HCT116 (cell line): ENCODE data around the gene LRRC4C. TPM values are rescaled to one million over a fixed set of nuclear protein-coding genes. Genes with fewer than 3 reads are reported as not detected.

Source experiments
- ATAC-seq: fragments of 200-7000 bp; cut with Tn5 transposase; 2 replicates; pipeline ENCODE4 v1.9.1; 2020; ENCODE audit warnings: mild to moderate bottlenecking, moderate library complexity
- BruUV-seq: library from RNA; stranded (reverse); fragments of 400-500 nt; replicated peaks from 2 replicates; lab custom pipeline; 2021; lab: Mats Ljungman, UMichigan
- CTCF ChIA-PET: fragments of 300-600 bp; sonication (Branson Sonifier 250); formaldehyde crosslinking; loops from one replicate; lab custom pipeline; 2021; ENCODE audit warnings: antibody characterized with exemption; lab: Charles Lee
- POLR2A ChIA-PET: fragments of 300-600, 350-600 bp; sonication (Branson Sonifier 250); formaldehyde crosslinking; loops from one replicate; lab custom pipeline; 2021; ENCODE audit warnings: antibody characterized with exemption; lab: Charles Lee
- RAD21 ChIA-PET, 2 experiments: fragments of 300-600 bp; sonication (Branson Sonifier 250); formaldehyde crosslinking; loops; one replicate each; lab custom pipeline; 2023; ENCODE audit warnings: low total read pairs in 2 of 2; ENCODE audit not compliant: uncharacterized antibody in 2 of 2, unreplicated experiment in 2 of 2, low non-redundant PET in 1 of 2; lab: Charles Lee
- DNase-seq: peaks from one replicate; pipeline ENCODE4 v3.0.0-alpha.2; 2010; ENCODE audit warnings: low read depth, low spot score
- H2AFZ ChIP-seq: fragments of 200-600 bp; shearing (Covaris generic), sonication (generic); 2 replicates; pipeline ENCODE4 v1.6.1; 2017; ENCODE audit warnings: low read depth, mixed run types, mixed read lengths, antibody characterized with exemption, low read length; ENCODE audit not compliant: poor library complexity, severe bottlenecking
- H3K27ac ChIP-seq: 2 replicates; pipeline ENCODE4 v1.5.1; 2012; ENCODE audit warnings: low read depth, low read length
- H3K27me3 ChIP-seq: fragments of 200-600 bp; sonication (generic); 2 replicates; pipeline ENCODE4 v1.6.1; 2016; ENCODE audit warnings: mixed run types, low read length, mixed read lengths; ENCODE audit not compliant: insufficient read depth
- H3K36me3 ChIP-seq, 2 experiments: fragments of 200-500 bp in 1 of 2; fragments of 200-600 bp in 1 of 2; sonication (Bioruptor generic) in 1 of 2; sonication (generic) in 1 of 2; 2 replicates each; pipeline versions ENCODE4 v1.5.1 to v1.6.1; 2014 to 2016; ENCODE audit warnings: low read length in 2 of 2, inconsistent platforms in 1 of 2, mixed read lengths in 1 of 2, mixed run types in 1 of 2; ENCODE audit not compliant: insufficient read depth in 2 of 2, control insufficient read depth in 1 of 2
- H3K4me1 ChIP-seq, 2 experiments: fragments of 200-600 bp in 1 of 2; sonication (generic) in 1 of 2; 2 replicates each; pipeline versions ENCODE4 v1.5.1 to v1.6.1; 2012 to 2017; ENCODE audit warnings: low read length in 2 of 2, inconsistent platforms in 1 of 2, mild to moderate bottlenecking in 1 of 2, mixed read lengths in 1 of 2, mixed run types in 1 of 2, moderate library complexity in 1 of 2; ENCODE audit not compliant: insufficient read depth in 2 of 2, control insufficient read depth in 1 of 2
- H3K4me2 ChIP-seq: fragments of 200-600 bp; sonication (generic); 2 replicates; pipeline ENCODE4 v1.6.1; 2017; ENCODE audit warnings: mixed run types, low read length, mixed read lengths
- H3K4me3 ChIP-seq, 2 experiments: fragments of 200-600 bp in 1 of 2; sonication (generic) in 1 of 2; replicated peaks in 1 of 2; 2 replicates each; pipeline ENCODE4 v1.5.1; 2011 to 2016; ENCODE audit warnings: low read length in 2 of 2, control low read depth in 1 of 2, low read depth in 1 of 2, mild to moderate bottlenecking in 1 of 2, mixed read lengths in 1 of 2, mixed run types in 1 of 2
- H3K79me2 ChIP-seq: fragments of 200-600 bp; sonication (generic); 2 replicates; pipeline ENCODE4 v1.6.1; 2017; ENCODE audit warnings: mild to moderate bottlenecking, mixed run types, low read length, moderate library complexity, mixed read lengths; ENCODE audit not compliant: insufficient read depth
- H3K9ac ChIP-seq: fragments of 200-600 bp; sonication (generic); 2 replicates; pipeline ENCODE4 v1.6.1; 2016; ENCODE audit warnings: low read length, mixed read lengths
- H3K9me2 ChIP-seq: fragments of 200-600 bp; sonication (generic), shearing (Covaris generic); 2 replicates; pipeline ENCODE4 v1.6.1; 2017; ENCODE audit warnings: mixed run types, mild to moderate bottlenecking, moderate library complexity; ENCODE audit not compliant: insufficient read depth
- H3K9me3 ChIP-seq, 2 experiments: fragments of 200-500 bp in 1 of 2; fragments of 200-600 bp in 1 of 2; sonication (Bioruptor generic) in 1 of 2; sonication (generic) in 1 of 2; 2 replicates each; pipeline ENCODE4 v1.6.1; 2014 to 2017; ENCODE audit warnings: low read length in 2 of 2, mixed read lengths in 2 of 2, inconsistent platforms in 1 of 2, low read depth in 1 of 2, mild to moderate bottlenecking in 1 of 2, mixed run types in 1 of 2, moderate library complexity in 1 of 2; ENCODE audit not compliant: control insufficient read depth in 1 of 2, insufficient read depth in 1 of 2
- H4K20me1 ChIP-seq: fragments of 200-600 bp; sonication (generic), shearing (Covaris generic); 2 replicates; pipeline ENCODE4 v1.6.1; 2017; ENCODE audit warnings: mixed run types, mild to moderate bottlenecking, moderate library complexity; ENCODE audit not compliant: insufficient read depth
- ATF3 ChIP-seq: IDR thresholded peaks from 2 replicates; pipeline ENCODE4 v1.6.1; 2012
- CBX3 ChIP-seq: IDR thresholded peaks from 2 replicates; pipeline ENCODE4 v1.6.1; 2012; ENCODE audit warnings: low read depth
- EGR1 ChIP-seq: IDR thresholded peaks from 2 replicates; pipeline ENCODE4 v1.6.1; 2012; ENCODE audit warnings: low read depth
- ELF1 ChIP-seq: IDR thresholded peaks from 2 replicates; pipeline ENCODE4 v1.6.1; 2012; ENCODE audit warnings: low read depth, borderline replicate concordance
- FOSL1 ChIP-seq: IDR thresholded peaks from 2 replicates; pipeline ENCODE4 v1.6.1; 2012; ENCODE audit warnings: low read depth
- JUND ChIP-seq: IDR thresholded peaks from 2 replicates; pipeline ENCODE4 v1.6.1; 2012
- POLR2AphosphoS5 ChIP-seq: IDR thresholded peaks from 2 replicates; pipeline ENCODE4 v1.6.1; 2011; ENCODE audit warnings: mild to moderate bottlenecking, low read depth, low read length, moderate library complexity
- SIN3A ChIP-seq: IDR thresholded peaks from 2 replicates; pipeline ENCODE4 v1.6.1; 2012; ENCODE audit warnings: low read depth
- SP1 ChIP-seq: IDR thresholded peaks from 2 replicates; pipeline ENCODE4 v1.6.1; 2012; ENCODE audit warnings: low read depth
- SRF ChIP-seq: IDR thresholded peaks from 2 replicates; pipeline ENCODE4 v1.6.1; 2012; ENCODE audit warnings: low read depth
- YY1 ChIP-seq: IDR thresholded peaks from 2 replicates; pipeline ENCODE4 v1.6.1; 2011; ENCODE audit warnings: low read length, low read depth, moderate library complexity, mild to moderate bottlenecking; ENCODE audit not compliant: insufficient replicate concordance; ENCODE audit errors: extremely low read depth
- ZFX ChIP-seq: fragments of 450-650 bp; IDR thresholded peaks from 2 replicates; pipeline ENCODE4 v1.6.1; 2017
- ZNF274 ChIP-seq: fragments of 200-500 bp; sonication (Bioruptor generic); IDR thresholded peaks from 2 replicates; pipeline ENCODE4 v1.6.1; 2014; ENCODE audit warnings: mild to moderate bottlenecking, low read depth, low read length, inconsistent platforms
- intact Hi-C: fragments of 100-400 bp; cut with micrococcal nuclease; formaldehyde crosslinking; loops from 2 replicates; pipeline ENCODE4 v1.10.0; 2022
- total RNA-seq: library from RNA; stranded (reverse); gene quantifications from one replicate; pipeline ENCODE4 v1.2.1, GENCODE V29; 2021; ENCODE audit not compliant: unreplicated experiment

The LRRC4C gene
- total RNA-seq, 1 experiment from 2014 or later = not detected

- H3K4me1 ChIP-seq = no peaks in the 10 kb centered on the region
- H3K9me2 ChIP-seq = no peaks in the 10 kb centered on the region
- H3K9me3 ChIP-seq = peaks cover 9% of the 10 kb centered on the region in 2 experiments; a peak in 2 of 4 replicates
- RAD21 ChIA-PET = no interaction called here
- no peaks in the 10 kb centered on the region for H3K27me3 ChIP-seq
- no TSS peak for BruUV-seq
- POLR2A ChIA-PET = no interaction called here
- H3K79me2 ChIP-seq = no peaks in the 10 kb centered on the region
- H3K36me3 ChIP-seq = no peaks in the 10 kb centered on the region
- CTCF ChIA-PET = no interaction called here
- H3K9ac ChIP-seq = no peak overlapping the region
- H3K4me3 ChIP-seq = no peak overlapping the region
- intact Hi-C loops = no loop called here
- ATAC-seq (no peak), DNase-seq (peak; percentile 0)
- no peak overlapping the region for H3K4me2 ChIP-seq
- no peaks in the 10 kb centered on the region for H4K20me1 ChIP-seq
- no peak for TF ChIP-seq JUND
- TF ChIP-seq EGR1 = no peak
- no peak for TF ChIP-seq FOSL1
- no peak for TF ChIP-seq ZNF274
- no peak for TF ChIP-seq YY1
- H2AFZ ChIP-seq = no peak overlapping the region
- H3K27ac ChIP-seq = no peak overlapping the region
Observed at GRCh38 chr11:40380835-40381234, 1078.6 kb downstream of the LRRC4C start.

GRCh38 chr11:40376331-40376730 is 1083.1 kb downstream of the LRRC4C start:
- H3K4me2 ChIP-seq = no peak overlapping the region
- H3K9me3 ChIP-seq = peaks cover 4 to 18% of the 10 kb centered on the region in 2 experiments; a peak in 2 of 4 replicates
- no peak overlapping the region for H3K27ac ChIP-seq
- ChIA-PET CTCF (no interaction called here), RAD21 (no interaction called here), POLR2A (no interaction called here)
- H3K9ac ChIP-seq = no peak overlapping the region
- H3K4me1 ChIP-seq = no peaks in the 10 kb centered on the region
- no TSS peak for BruUV-seq
- H3K27me3 ChIP-seq = no peaks in the 10 kb centered on the region
- no peaks in the 10 kb centered on the region for H3K79me2 ChIP-seq
- H3K4me3 ChIP-seq = no peak overlapping the region
- ATAC-seq = no peak
- TF ChIP-seq CBX3 (no peak), JUND (no peak), POLR2AphosphoS5 (no peak), ELF1 (no peak), SP1 (no peak), SRF (no peak), ATF3 (no peak), ZFX (no peak), SIN3A (no peak)
- no peak overlapping the region for H2AFZ ChIP-seq
- H4K20me1 ChIP-seq = no peaks in the 10 kb centered on the region
- intact Hi-C loops = no loop called here
- no peaks in the 10 kb centered on the region for H3K36me3 ChIP-seq
- no peak for DNase-seq
- no peaks in the 10 kb centered on the region for H3K9me2 ChIP-seq
